HG02981 (cell line): ENCODE measurements around the gene TNFRSF4.

ENCODE experiments used
- ATAC-seq: cut with Tn5 transposase; IDR thresholded peaks from one replicate; pipeline ENCODE4 v1.9.1; 2021; ENCODE audit warnings: mild to moderate bottlenecking, moderate library complexity; ENCODE audit not compliant: unreplicated experiment

Gene TNFRSF4

GRCh38 chr1:1234180-1234808 is 20.3 kb upstream of the TNFRSF4 start:
- no peak for ATAC-seq

- no peak for ATAC-seq
Measured at GRCh38 chr1:1233567-1233892, 19.6 kb upstream of the TNFRSF4 start.

- no peak for ATAC-seq
Measured at GRCh38 chr1:1232796-1233566, 19.0 kb upstream of the TNFRSF4 start.

- ATAC-seq, result no peak
Measured at GRCh38 chr1:1232208-1232795, 18.3 kb upstream of the TNFRSF4 start, which contains the start of gene B3GALT6. Gene B3GALT6 (plus strand): TSS chr1:1232237. CDS start chr1:1232279, 42 bp downstream.

- ATAC-seq, result peak; percentile 91
Measured at GRCh38 chr1:1231400-1232207, 17.7 kb upstream of the TNFRSF4 start, which contains the start of gene SDF4. Gene SDF4 (minus strand): TSS chr1:1232001. CDS start chr1:1228772, 3,229 bp downstream.

- ATAC-seq, result no peak
Measured at GRCh38 chr1:1230656-1231399, 16.9 kb upstream of the TNFRSF4 start.

- no peak for ATAC-seq
Measured at GRCh38 chr1:1229770-1230169, 15.8 kb upstream of the TNFRSF4 start.

GRCh38 chr1:1228596-1229321 is 14.8 kb upstream of the TNFRSF4 start:
- ATAC-seq, result no peak

- no peak for ATAC-seq
Measured at GRCh38 chr1:1228187-1228586, 14.2 kb upstream of the TNFRSF4 start.

- no peak for ATAC-seq
Measured at GRCh38 chr1:1227386-1227785, 13.4 kb upstream of the TNFRSF4 start.

GRCh38 chr1:1226566-1227362 is 12.8 kb upstream of the TNFRSF4 start:
- ATAC-seq, result no peak

- no peak for ATAC-seq
Measured at GRCh38 chr1:1225913-1226312, 12.0 kb upstream of the TNFRSF4 start.

- no peak for ATAC-seq
Measured at GRCh38 chr1:1225238-1225845, 11.4 kb upstream of the TNFRSF4 start.

- no peak for ATAC-seq
Measured at GRCh38 chr1:1223891-1224290, 9.9 kb upstream of the TNFRSF4 start.

- ATAC-seq, result no peak
Measured at GRCh38 chr1:1223321-1223720, 9.4 kb upstream of the TNFRSF4 start.

- ATAC-seq, result no peak
Measured at GRCh38 chr1:1222575-1223225, 8.7 kb upstream of the TNFRSF4 start.

GRCh38 chr1:1221887-1222574 is 8.1 kb upstream of the TNFRSF4 start:
- ATAC-seq, result no peak

- no peak for ATAC-seq
Measured at GRCh38 chr1:1220197-1220596, 6.2 kb upstream of the TNFRSF4 start.
